Central memory CD4-positive, alpha-beta T cell (primary cell): ENCODE data around the gene IL4I1.

Experiments
- DNase-seq: peaks from one replicate; pipeline ENCODE4 v3.0.0; 2022

IL4I1 gene

GRCh38 chr19:49877879-49878743, 18.6 kb downstream of the IL4I1 start:
- DNase-seq = peak; percentile 97

- peak; percentile 100 for DNase-seq
These were observed 19.4 kb downstream of the IL4I1 start, which contains the start of the genes AKT1S1 and TBC1D17 for GRCh38 chr19:49877020-49877878. AKT1S1 (minus strand) TSS chr19:49877355; CDS start chr19:49873295, 4,060 bp downstream. TBC1D17 (plus strand) TSS chr19:49877702; CDS start chr19:49877724, 22 bp downstream.

GRCh38 chr19:49876422-49877019, 20.2 kb downstream of the IL4I1 start:
- DNase-seq = peak; percentile 99

GRCh38 chr19:49875857-49876421, 20.7 kb downstream of the IL4I1 start:
- no peak for DNase-seq

GRCh38 chr19:49875177-49875576, 21.5 kb downstream of the IL4I1 start:
- DNase-seq = no peak

GRCh38 chr19:49874503-49875157, 22.1 kb downstream of the IL4I1 start:
- no peak for DNase-seq

- DNase-seq = no peak
These were observed 22.9 kb downstream of the IL4I1 start for GRCh38 chr19:49873834-49874233.

- DNase-seq = no peak
These were observed 23.6 kb downstream of the IL4I1 start for GRCh38 chr19:49873129-49873521.

GRCh38 chr19:49872245-49873128, 24.2 kb downstream of the IL4I1 start:
- no peak for DNase-seq

GRCh38 chr19:49871349-49871985, 25.2 kb downstream of the IL4I1 start:
- DNase-seq = no peak

GRCh38 chr19:49870309-49870901, 26.3 kb downstream of the IL4I1 start:
- no peak for DNase-seq

GRCh38 chr19:49869484-49870308, 27.0 kb downstream of the IL4I1 start:
- DNase-seq = peak; percentile 92

GRCh38 chr19:49869009-49869483, 27.6 kb downstream of the IL4I1 start:
- no peak for DNase-seq

GRCh38 chr19:49866933-49867782, 29.5 kb downstream of the IL4I1 start, which contains the start of gene PNKP:
PNKP (minus strand) TSS chr19:49867576; CDS start chr19:49867204, 372 bp downstream.
- peak; percentile 88 for DNase-seq

- no peak for DNase-seq
These were observed 31.8 kb downstream of the IL4I1 start for GRCh38 chr19:49864890-49865289.

- no peak for DNase-seq
These were observed 32.8 kb downstream of the IL4I1 start for GRCh38 chr19:49863935-49864320.

- no peak for DNase-seq
These were observed 33.3 kb downstream of the IL4I1 start for GRCh38 chr19:49863254-49863934.
